ENCODE measurements around the gene FMN1. TPM values are rescaled to one million over a fixed set of nuclear protein-coding genes. Genes with fewer than 3 reads are reported as not detected.

FMN1 gene
- total RNA-seq, 2 donors from 2014 or later = 26.9 to 27.5 TPM

DNA sequence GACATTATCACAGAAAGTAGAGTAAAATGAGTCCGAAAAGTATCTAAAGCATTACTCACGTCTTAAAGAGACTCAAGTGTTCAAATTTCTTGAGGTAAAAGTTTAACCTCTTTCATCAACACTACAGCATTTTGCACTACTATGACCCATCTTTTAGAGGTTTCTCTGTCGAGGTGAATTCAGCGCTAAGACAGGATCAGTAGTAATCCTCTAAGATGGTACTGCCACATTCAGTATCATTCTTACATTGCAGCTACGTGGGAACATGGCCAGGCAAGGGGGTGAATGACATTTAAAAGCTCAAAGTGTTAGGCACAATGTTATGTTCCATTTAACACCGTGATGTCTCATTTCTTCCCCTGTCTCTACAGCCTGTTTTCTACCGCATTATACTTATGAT lies 210.8 kb downstream of the FMN1 start:
- Histone ChIP-seq H3K4me3 (no peak overlapping the region), H3K27me3 (replicated peaks; ENCODE audit: insufficient read depth) (no peaks in the 10 kb centered on the region), H3K36me3 (no peaks in the 10 kb centered on the region), H3K27ac (no peak overlapping the region), H3K9me3 (no peaks in the 10 kb centered on the region), H3K4me1 (ENCODE audit: control insufficient read depth in 1 of 2, low read depth in 2 of 2) (no peaks in the 10 kb centered on the region)
- ATAC-seq (ENCODE audit: insufficient number of reproducible peaks, low FRiP score, low read depth) (no peak), DNase-seq (ENCODE audit: low spot score) (no peak)
- TF ChIP-seq, protein P1, sequence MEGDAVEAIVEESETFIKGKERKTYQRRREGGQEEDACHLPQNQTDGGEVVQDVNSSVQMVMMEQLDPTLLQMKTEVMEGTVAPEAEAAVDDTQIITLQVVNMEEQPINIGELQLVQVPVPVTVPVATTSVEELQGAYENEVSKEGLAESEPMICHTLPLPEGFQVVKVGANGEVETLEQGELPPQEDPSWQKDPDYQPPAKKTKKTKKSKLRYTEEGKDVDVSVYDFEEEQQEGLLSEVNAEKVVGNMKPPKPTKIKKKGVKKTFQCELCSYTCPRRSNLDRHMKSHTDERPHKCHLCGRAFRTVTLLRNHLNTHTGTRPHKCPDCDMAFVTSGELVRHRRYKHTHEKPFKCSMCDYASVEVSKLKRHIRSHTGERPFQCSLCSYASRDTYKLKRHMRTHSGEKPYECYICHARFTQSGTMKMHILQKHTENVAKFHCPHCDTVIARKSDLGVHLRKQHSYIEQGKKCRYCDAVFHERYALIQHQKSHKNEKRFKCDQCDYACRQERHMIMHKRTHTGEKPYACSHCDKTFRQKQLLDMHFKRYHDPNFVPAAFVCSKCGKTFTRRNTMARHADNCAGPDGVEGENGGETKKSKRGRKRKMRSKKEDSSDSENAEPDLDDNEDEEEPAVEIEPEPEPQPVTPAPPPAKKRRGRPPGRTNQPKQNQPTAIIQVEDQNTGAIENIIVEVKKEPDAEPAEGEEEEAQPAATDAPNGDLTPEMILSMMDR (IDR thresholded peaks at IDR 0.05) = no peak

DNA sequence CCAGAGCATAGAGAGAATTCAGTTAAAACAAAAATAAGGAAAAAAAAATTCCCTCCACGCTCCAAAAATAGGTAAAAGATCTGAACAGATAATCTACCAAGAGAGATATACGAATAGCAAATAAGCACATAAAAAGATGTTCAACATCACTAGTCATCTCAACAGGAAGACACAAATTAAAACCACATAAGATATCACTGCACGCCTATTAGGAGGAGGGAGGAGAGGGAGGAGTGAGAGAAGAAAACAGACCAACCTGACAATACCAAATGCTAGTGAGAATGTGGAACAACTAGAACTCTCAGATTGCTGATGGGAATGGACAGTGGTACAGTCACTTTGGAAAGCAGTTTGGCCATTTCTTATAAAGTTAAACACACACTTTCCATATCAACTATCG lies 212.5 kb downstream of the FMN1 start:
- Histone ChIP-seq H3K27ac (no peak overlapping the region), H3K9me3 (no peaks in the 10 kb centered on the region), H3K4me1 (ENCODE audit: control insufficient read depth in 1 of 2, low read depth in 2 of 2) (no peaks in the 10 kb centered on the region), H3K27me3 (replicated peaks; ENCODE audit: insufficient read depth) (no peaks in the 10 kb centered on the region), H3K36me3 (no peaks in the 10 kb centered on the region), H3K4me3 (no peak overlapping the region)
- TF ChIP-seq, protein P1 (IDR thresholded peaks at IDR 0.05) = no peak
- DNase-seq (ENCODE audit: low spot score) (no peak), ATAC-seq (ENCODE audit: insufficient number of reproducible peaks, low FRiP score, low read depth) (no peak)

DNA sequence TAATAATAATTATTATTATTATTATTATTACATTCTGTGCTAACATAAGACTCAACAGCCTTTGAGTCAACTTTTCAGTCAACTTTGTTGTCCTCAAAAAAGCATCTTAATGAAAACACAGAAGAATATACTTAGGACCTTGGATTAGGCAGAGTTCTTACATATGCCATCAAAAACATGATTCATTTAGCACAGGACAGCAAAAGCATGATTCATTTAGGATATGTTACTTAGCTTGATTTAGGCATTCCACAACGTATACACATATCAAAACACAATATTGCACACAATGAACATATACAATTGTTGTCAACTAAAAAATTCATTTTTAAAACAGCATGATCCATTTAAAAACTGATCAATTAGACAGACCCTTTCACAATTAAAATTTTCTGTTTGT lies 213.0 kb downstream of the FMN1 start:
- Histone ChIP-seq H3K36me3 (no peaks in the 10 kb centered on the region), H3K27me3 (replicated peaks; ENCODE audit: insufficient read depth) (no peaks in the 10 kb centered on the region), H3K4me1 (ENCODE audit: control insufficient read depth in 1 of 2, low read depth in 2 of 2) (no peaks in the 10 kb centered on the region), H3K4me3 (no peak overlapping the region), H3K9me3 (no peaks in the 10 kb centered on the region), H3K27ac (no peak overlapping the region)
- ATAC-seq (ENCODE audit: insufficient number of reproducible peaks, low FRiP score, low read depth) (no peak), DNase-seq (ENCODE audit: low spot score) (no peak)
- TF ChIP-seq, protein P1 (IDR thresholded peaks at IDR 0.05) = no peak

DNA sequence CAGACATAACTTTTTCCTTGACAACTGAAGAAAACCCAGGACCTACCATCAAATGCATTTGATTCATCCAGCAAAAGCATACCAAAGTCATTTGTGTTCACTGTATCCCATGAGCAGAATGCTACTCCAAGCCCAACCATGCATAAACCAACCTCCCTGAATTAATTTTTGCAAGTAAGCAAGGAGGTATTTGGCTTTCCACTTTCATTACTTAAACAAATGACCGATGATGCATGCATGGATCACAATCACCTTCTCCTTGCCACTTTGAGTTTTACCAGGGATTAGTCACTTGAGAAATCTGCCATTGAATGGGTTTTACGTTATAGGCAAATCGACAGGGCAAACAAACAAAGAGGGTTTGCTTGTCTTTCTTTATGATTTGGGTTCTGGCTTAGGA lies 214.8 kb downstream of the FMN1 start:
- H3K27ac ChIP-seq = no peak overlapping the region
- ATAC-seq (ENCODE audit: insufficient number of reproducible peaks, low FRiP score, low read depth) = no peak
- no peaks in the 10 kb centered on the region for H3K36me3 ChIP-seq
- no peaks in the 10 kb centered on the region for H3K4me1 ChIP-seq (ENCODE audit: control insufficient read depth in 1 of 2, low read depth in 2 of 2)
- H3K27me3 ChIP-seq (replicated peaks; ENCODE audit: insufficient read depth) = no peaks in the 10 kb centered on the region
- no peak overlapping the region for H3K4me3 ChIP-seq
- TF ChIP-seq, protein P1 (IDR thresholded peaks at IDR 0.05) = no peak
- DNase-seq (ENCODE audit: low spot score) = no peak
- no peaks in the 10 kb centered on the region for H3K9me3 ChIP-seq

DNA sequence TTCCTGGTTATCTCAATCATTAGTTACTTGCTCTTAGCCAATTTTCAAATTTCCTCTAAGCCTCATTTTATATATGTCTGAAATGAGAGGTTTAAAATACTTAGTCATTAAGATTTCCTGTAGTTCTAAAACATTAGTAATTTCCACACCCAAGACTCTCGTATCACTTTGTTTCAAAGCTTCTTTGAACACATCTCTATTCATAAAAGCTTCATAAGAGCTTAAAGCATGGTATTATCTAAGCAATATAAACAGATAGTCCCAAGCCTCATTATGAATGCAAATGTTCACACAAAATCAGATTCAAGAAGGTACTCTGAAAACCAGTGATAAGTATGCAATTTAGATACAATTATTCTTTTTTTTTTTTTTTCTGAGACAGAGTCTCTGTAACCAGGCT lies 217.0 kb downstream of the FMN1 start:
- Histone ChIP-seq H3K4me3 (no peak overlapping the region), H3K4me1 (ENCODE audit: control insufficient read depth in 1 of 2, low read depth in 2 of 2) (no peaks in the 10 kb centered on the region), H3K27ac (no peak overlapping the region), H3K27me3 (replicated peaks; ENCODE audit: insufficient read depth) (no peaks in the 10 kb centered on the region), H3K9me3 (no peaks in the 10 kb centered on the region), H3K36me3 (no peaks in the 10 kb centered on the region)
- no peak for ATAC-seq (ENCODE audit: insufficient number of reproducible peaks, low FRiP score, low read depth)
- no peak for DNase-seq (ENCODE audit: low spot score)
- TF ChIP-seq, protein P1 (IDR thresholded peaks at IDR 0.05) = no peak
